GM12878 (cell line): ENCODE measurements around the gene PAF1. TPM values are rescaled to one million over a fixed set of nuclear protein-coding genes. Genes with fewer than 3 reads are reported as not detected.

ENCODE experiments used
- ATAC-seq: fragments of 200-7000 bp; cut with Tn5 transposase; 3 replicates; pipeline ENCODE4 v1.9.1; 2020; ENCODE audit warnings: mild to moderate bottlenecking, moderate library complexity
- BruUV-seq: library from RNA; stranded (reverse); fragments of 400-500 nt; replicated peaks from 2 replicates; lab custom pipeline; 2021; lab: Mats Ljungman, UMichigan
- CTCF ChIA-PET: fragments of 300-600 bp; sonication (Branson Sonifier 250); formaldehyde crosslinking; extraction: SDS; loops from one replicate; lab custom pipeline; 2021; ENCODE audit warnings: inconsistent platforms; lab: Yijun Ruan, JAX
- POLR2A ChIA-PET: fragments of 350-600 bp; formaldehyde crosslinking; extraction: SDS; loops from one replicate; lab custom pipeline; 2021; ENCODE audit warnings: inconsistent platforms; lab: Charles Lee
- RAD21 ChIA-PET: fragments of 300-600 bp; sonication (Branson Sonifier 250); formaldehyde crosslinking; loops from one replicate; lab custom pipeline; 2023; ENCODE audit warnings: antibody characterized with exemption; ENCODE audit not compliant: unreplicated experiment; lab: Charles Lee
- SMC1A ChIA-PET: fragments of 300-600 bp; sonication (Branson Sonifier 250); formaldehyde crosslinking; loops from one replicate; lab custom pipeline; 2023; ENCODE audit not compliant: unreplicated experiment, uncharacterized antibody; lab: Charles Lee
- DNase-seq: peaks from one replicate; pipeline ENCODE4 v3.0.0-alpha.2; 2011; ENCODE audit warnings: low read depth, low spot score
- FAIRE-seq: peaks from 3 replicates; lab custom pipeline; 2011; peaks lifted over from hg19 to GRCh38; lab: Jason Lieb, UNC
- H2AFZ ChIP-seq: 2 replicates; pipeline ENCODE4 v1.6.0; 2011; ENCODE audit warnings: low read depth, low read length, control low read depth; ENCODE audit not compliant: control insufficient read depth
- H3K27ac ChIP-seq: 2 replicates; pipeline ENCODE4 v1.5.1; 2011; ENCODE audit warnings: control low read depth; ENCODE audit not compliant: control insufficient read depth, insufficient read depth
- H3K27me3 ChIP-seq, 2 experiments: replicated peaks in 1 of 2; 2 replicates each; pipeline versions ENCODE4 v1.6.0 to v1.6.1; 2011; ENCODE audit warnings: low read length in 1 of 2; ENCODE audit not compliant: control insufficient read depth in 2 of 2, insufficient read depth in 2 of 2
- H3K36me3 ChIP-seq, 2 experiments: 2 replicates each; pipeline ENCODE4 v1.5.1; 2011; ENCODE audit warnings: low read length in 1 of 2; ENCODE audit not compliant: control insufficient read depth in 2 of 2, insufficient read depth in 2 of 2
- H3K4me1 ChIP-seq: 2 replicates; pipeline ENCODE4 v1.6.1; 2011; ENCODE audit warnings: mild to moderate bottlenecking, low read length, moderate library complexity, mixed read lengths; ENCODE audit not compliant: control insufficient read depth, insufficient read depth
- H3K4me2 ChIP-seq: 2 replicates; pipeline ENCODE4 v1.6.0; 2011; ENCODE audit warnings: control low read depth; ENCODE audit not compliant: control insufficient read depth, insufficient read depth
- H3K4me3 ChIP-seq: fragments of 200-600 bp; sonication (generic); 2 replicates; pipeline ENCODE4 v1.5.1; 2016
- H3K79me2 ChIP-seq: 2 replicates; pipeline ENCODE4 v1.6.0; 2011; ENCODE audit warnings: low read length; ENCODE audit not compliant: control insufficient read depth, insufficient read depth
- H3K9ac ChIP-seq: 2 replicates; pipeline ENCODE4 v1.8.0; 2011; ENCODE audit warnings: low read length, control low read depth, mixed read lengths; ENCODE audit not compliant: control insufficient read depth, insufficient read depth
- H3K9me3 ChIP-seq: replicated peaks from 3 replicates; pipeline ENCODE4 v1.5.1; 2011; ENCODE audit warnings: mild to moderate bottlenecking, low read length; ENCODE audit not compliant: control insufficient read depth, insufficient read depth
- H4K20me1 ChIP-seq: 2 replicates; pipeline ENCODE4 v1.6.0; 2011; ENCODE audit not compliant: control insufficient read depth, insufficient read depth
- GABPA ChIP-seq: IDR thresholded peaks from 2 replicates; pipeline ENCODE4 v1.6.1; 2014; ENCODE audit warnings: antibody characterized with exemption, low read depth, mild to moderate bottlenecking, inconsistent platforms
- WGBS: methylation state at CpG from one replicate; pipeline ENCODE4 v1.1.6; 2016; ENCODE audit warnings: low lambda C conversion rate; ENCODE audit not compliant: insufficient replicate concordance, insufficient coverage; ENCODE audit errors: missing lambda C conversion rate; 5-methylcytosine and 5-hydroxymethylcytosine counted together
- in situ Hi-C: fragments of 300-500 bp; cut with MboI; formaldehyde crosslinking; loops from 9 replicates; pipeline ENCODE4 v1.14.3; 2018; ENCODE audit warnings: mixed read lengths
- intact Hi-C: fragments of 100-400 bp; cut with micrococcal nuclease; formaldehyde crosslinking; loops from one replicate; pipeline ENCODE4 v1.14.2; 2022; ENCODE audit not compliant: unreplicated experiment
- polyA plus RNA-seq, 11 experiments: library from polyadenylated mRNA; depleted of rRNA in 4 of 11; unstranded in 6 of 11; stranded (reverse) in 5 of 11; fragments of >200 nt; fragmentation: Nextera tagmentation in 4 of 11; fragmentation: Illumina TruSeq in 1 of 11; extraction: Ambion mirVana in 4 of 11; extraction: Trizol in 1 of 11; gene quantifications; 1 replicate in 1 of 11; 2 replicates in 10 of 11; pipeline versions ENCODE4 v1.2.1 to v1.2.3, GENCODE V29; 2011 to 2016; ENCODE audit warnings: inconsistent platforms in 2 of 11, missing spikeins in 2 of 11, low read depth in 1 of 11
- total RNA-seq, 4 experiments: library from RNA; depleted of rRNA in 3 of 4; stranded (reverse); fragments of >200 nt in 3 of 4; fragmentation: Illumina TruSeq in 1 of 4; extraction: Trizol in 1 of 4; gene quantifications; 2 replicates each; pipeline versions ENCODE4 v1.2.1 to v1.2.3, GENCODE V29; 2013 to 2021
- TF ChIP-seq, protein P1 (sequence below), 3 experiments: IDR thresholded peaks in 2 of 3; conservative IDR thresholded peaks in 1 of 3; 2 replicates each; pipeline ENCODE4 v1.5.1; 2011; ENCODE audit warnings: low read depth in 3 of 3, low read length in 3 of 3, mild to moderate bottlenecking in 3 of 3, control low read depth in 2 of 3, moderate library complexity in 2 of 3, inconsistent platforms in 1 of 3, mixed read lengths in 1 of 3; ENCODE audit not compliant: control insufficient read depth in 2 of 3, insufficient read depth in 1 of 3; ENCODE audit errors: extremely low read depth in 1 of 3

The PAF1 gene
- total and polyA plus RNA-seq, 10 of the 15 experiments (the other 5 are each of a cell fraction or from before 2014, with no cell fraction given): 1.7 to 45.8 (median 39.6) TPM

DNA sequence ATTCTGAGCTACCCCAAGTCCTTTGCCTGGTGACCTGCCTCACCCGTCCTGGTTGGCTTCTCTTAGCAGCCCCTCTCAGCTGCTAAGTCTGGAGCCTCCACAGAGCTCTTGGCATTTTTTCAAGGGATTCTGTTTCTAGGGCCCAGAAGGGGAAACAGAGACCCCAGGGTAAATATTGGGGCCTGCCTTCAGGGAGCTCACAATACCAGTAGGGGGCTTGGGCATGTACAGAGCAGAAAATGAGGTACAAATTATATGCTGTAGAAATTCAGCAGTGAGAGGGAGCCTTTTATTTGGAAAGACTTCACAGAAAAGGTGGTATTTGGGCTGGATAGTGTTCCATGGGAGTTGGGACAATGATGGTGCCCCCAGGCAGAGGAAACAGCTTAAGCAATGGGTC lies 45.0 kb downstream of the PAF1 start:
- ChIA-PET SMC1A (interaction anchor here (1.2 kb wide), 2 partner anchors 45 to 66 kb away, joined by 4 read pairs; partner anchors contain the start of genes MED29, PAF1 and PLEKHG2), RAD21 (interaction anchor here (1.7 kb wide), 1 partner anchor 66 kb away, joined by 6 read pairs; the partner anchor contains the start of gene PLEKHG2), CTCF (interaction anchor here (0.6 to 2.2 kb wide), 7 partner anchors 10 to 66 kb away, joined by 3 to 7 read pairs (median 5); partner anchors contain the start of gene PLEKHG2), POLR2A (interaction anchor here (0.9 kb wide), 1 partner anchor 10 kb away, joined by 4 read pairs; the partner anchor contains the start of gene GMFG)
- FAIRE-seq (no peak), DNase-seq (no peak), ATAC-seq (no peak)
- in situ Hi-C loops (no loop called here), intact Hi-C loops (no loop called here)
- Histone ChIP-seq H3K27ac (no peak overlapping the region), H3K4me1 (peaks cover 10% of the 10 kb centered on the region), H3K9ac (no peak overlapping the region), H2AFZ (no peak overlapping the region), H3K27me3 (no peaks in the 10 kb centered on the region), H3K36me3 (peaks cover 0 to 5% of the 10 kb centered on the region in 2 experiments; a peak in 1 of 4 replicates), H4K20me1 (no peaks in the 10 kb centered on the region; the same call in 1 of the 2 replicates), H3K4me3 (no peak overlapping the region), H3K79me2 (peaks cover 12% of the 10 kb centered on the region), H3K9me3 (no peaks in the 10 kb centered on the region), H3K4me2 (no peak overlapping the region)
- WGBS: 100% methylated on average over 1 of the region's 1 CpG
- TF ChIP-seq, protein P1, sequence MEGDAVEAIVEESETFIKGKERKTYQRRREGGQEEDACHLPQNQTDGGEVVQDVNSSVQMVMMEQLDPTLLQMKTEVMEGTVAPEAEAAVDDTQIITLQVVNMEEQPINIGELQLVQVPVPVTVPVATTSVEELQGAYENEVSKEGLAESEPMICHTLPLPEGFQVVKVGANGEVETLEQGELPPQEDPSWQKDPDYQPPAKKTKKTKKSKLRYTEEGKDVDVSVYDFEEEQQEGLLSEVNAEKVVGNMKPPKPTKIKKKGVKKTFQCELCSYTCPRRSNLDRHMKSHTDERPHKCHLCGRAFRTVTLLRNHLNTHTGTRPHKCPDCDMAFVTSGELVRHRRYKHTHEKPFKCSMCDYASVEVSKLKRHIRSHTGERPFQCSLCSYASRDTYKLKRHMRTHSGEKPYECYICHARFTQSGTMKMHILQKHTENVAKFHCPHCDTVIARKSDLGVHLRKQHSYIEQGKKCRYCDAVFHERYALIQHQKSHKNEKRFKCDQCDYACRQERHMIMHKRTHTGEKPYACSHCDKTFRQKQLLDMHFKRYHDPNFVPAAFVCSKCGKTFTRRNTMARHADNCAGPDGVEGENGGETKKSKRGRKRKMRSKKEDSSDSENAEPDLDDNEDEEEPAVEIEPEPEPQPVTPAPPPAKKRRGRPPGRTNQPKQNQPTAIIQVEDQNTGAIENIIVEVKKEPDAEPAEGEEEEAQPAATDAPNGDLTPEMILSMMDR (IDR thresholded peaks at IDR 0.05 in 2 of 3, conservative IDR thresholded peaks at IDR 0.05 in 1 of 3; ENCODE audit: control insufficient read depth in 2 of 3, extremely low read depth in 1 of 3, insufficient read depth in 1 of 3, low read depth in 3 of 3, low read length in 3 of 3): peak in 2 of 3 experiments; percentile 24 to 26; a peak in 3 of 6 replicates
- TF ChIP-seq GABPA: no peak
- no TSS peak for BruUV-seq
